ENCODE results near the gene SMIM41.
A peak's percentile ranks its signal among the peaks of the same experiment; 100 is the strongest.
"Not testable (repeated sequence)": the region's sequence is repeated elsewhere in the genome, so short reads cannot be mapped to it uniquely, and the experiment has no call there.

SMIM41 gene

GRCh38 chr12:52093346-52093745 is 13.8 kb downstream of the SMIM41 start:
- Histone ChIP-seq H3K36me3 (no peaks in the 10 kb centered on the region), H3K27me3 (no peaks in the 10 kb centered on the region), H3K9ac (no peak overlapping the region), H3K4me1 (peaks cover 10% of the 10 kb centered on the region), H3K4me3 (no peak overlapping the region), H4K20me1 (no peaks in the 10 kb centered on the region), H3K4me2 (no peak overlapping the region), H3K27ac (no peak overlapping the region), H3K9me3 (no peaks in the 10 kb centered on the region)
- no peak for TF ChIP-seq Cebpa-rat (IDR thresholded peaks at IDR 0.05)

- Histone ChIP-seq H3K9ac (no peak overlapping the region), H3K27ac (no peak overlapping the region), H3K4me3 (no peak overlapping the region), H3K4me1 (no peaks in the 10 kb centered on the region), H3K9me3 (no peaks in the 10 kb centered on the region), H3K36me3 (no peaks in the 10 kb centered on the region), H3K27me3 (no peaks in the 10 kb centered on the region), H3K4me2 (no peak overlapping the region), H4K20me1 (no peaks in the 10 kb centered on the region)
- no peak; the same call in 1 of the 2 replicates for TF ChIP-seq Cebpa-rat (IDR thresholded peaks at IDR 0.05)
Measured at GRCh38 chr12:52096332-52097044, 17.0 kb downstream of the SMIM41 start.

- no peaks in the 10 kb centered on the region for H3K36me3 ChIP-seq
- H4K20me1 ChIP-seq, result no peaks in the 10 kb centered on the region
- H3K4me2 ChIP-seq, result no peak overlapping the region
- H3K4me1 ChIP-seq, result no peaks in the 10 kb centered on the region
- no peak overlapping the region for H3K27ac ChIP-seq
- no peak overlapping the region for H3K4me3 ChIP-seq
- H3K9me3 ChIP-seq, result no peaks in the 10 kb centered on the region
- TF ChIP-seq Cebpa-rat (IDR thresholded peaks at IDR 0.05), result no peak
- H3K27me3 ChIP-seq, result no peaks in the 10 kb centered on the region
- no peak overlapping the region for H3K9ac ChIP-seq
Measured at GRCh38 chr12:52097045-52097666, 17.7 kb downstream of the SMIM41 start.

- H4K20me1 ChIP-seq, H3K4me3 ChIP-seq, H3K9ac ChIP-seq, H3K27ac ChIP-seq, H3K9me3 ChIP-seq, H3K36me3 ChIP-seq, H3K4me1 ChIP-seq: not testable (repeated sequence)
- H3K4me2 ChIP-seq, result peak overlapping the region; percentile 24; the same call in 1 of the 2 replicates
- peaks cover 18% of the 10 kb centered on the region; the same call in 1 of the 2 replicates for H3K27me3 ChIP-seq
Measured at GRCh38 chr12:52104431-52105089, 25.1 kb downstream of the SMIM41 start.

GRCh38 chr12:52116222-52117125 is 37.0 kb downstream of the SMIM41 start:
- not testable (repeated sequence) for H3K9ac ChIP-seq, H3K4me2 ChIP-seq, H3K27ac ChIP-seq, H3K27me3 ChIP-seq, H4K20me1 ChIP-seq, H3K36me3 ChIP-seq, H3K9me3 ChIP-seq, H3K4me3 ChIP-seq
- H3K4me1 ChIP-seq, result peaks cover 40% of the 10 kb centered on the region

GRCh38 chr12:52117806-52118475 is 38.4 kb downstream of the SMIM41 start:
- H4K20me1 ChIP-seq, H3K9ac ChIP-seq, H3K9me3 ChIP-seq, H3K4me3 ChIP-seq, H3K27me3 ChIP-seq, H3K36me3 ChIP-seq: not testable (repeated sequence)
- Histone ChIP-seq H3K27ac (0 out of 2 replicates have a peak overlapping the region, but pooled peaks have one; percentile 2), H3K4me1 (peaks cover 55% of the 10 kb centered on the region), H3K4me2 (peak overlapping the region; percentile 80)

GRCh38 chr12:52119398-52120254 is 40.1 kb downstream of the SMIM41 start:
- no peak overlapping the region for H3K9ac ChIP-seq
- H3K27ac ChIP-seq, result 0 out of 2 replicates have a peak overlapping the region, but pooled peaks have one; percentile 49
- peaks cover 72% of the 10 kb centered on the region for H3K4me1 ChIP-seq
- no peak overlapping the region for H3K4me3 ChIP-seq
- H3K27me3 ChIP-seq, result no peaks in the 10 kb centered on the region
- TF ChIP-seq Cebpa-rat (IDR thresholded peaks at IDR 0.05), result no peak
- H3K9me3 ChIP-seq, result no peaks in the 10 kb centered on the region
- peak overlapping the region; percentile 80 for H3K4me2 ChIP-seq
- H4K20me1 ChIP-seq, result no peaks in the 10 kb centered on the region
- no peaks in the 10 kb centered on the region for H3K36me3 ChIP-seq

- no peak for TF ChIP-seq Cebpa-rat (IDR thresholded peaks at IDR 0.05)
- Histone ChIP-seq H3K4me3 (no peak overlapping the region), H3K36me3 (no peaks in the 10 kb centered on the region), H3K27ac (0 out of 2 replicates have a peak overlapping the region, but pooled peaks have one; percentile 3), H3K27me3 (no peaks in the 10 kb centered on the region), H3K9me3 (no peaks in the 10 kb centered on the region), H3K4me2 (peak overlapping the region; percentile 82), H3K4me1 (peaks cover 88% of the 10 kb centered on the region), H3K9ac (no peak overlapping the region), H4K20me1 (no peaks in the 10 kb centered on the region)
Measured at GRCh38 chr12:52120951-52121823, 41.7 kb downstream of the SMIM41 start.

Data from BLaER1 (cell line).